ENCODE data around the gene GPR141.
"Not testable (repeated sequence)": the region's sequence is repeated elsewhere in the genome, so short reads cannot be mapped to it uniquely, and the experiment has no call there.

Gene GPR141

DNA sequence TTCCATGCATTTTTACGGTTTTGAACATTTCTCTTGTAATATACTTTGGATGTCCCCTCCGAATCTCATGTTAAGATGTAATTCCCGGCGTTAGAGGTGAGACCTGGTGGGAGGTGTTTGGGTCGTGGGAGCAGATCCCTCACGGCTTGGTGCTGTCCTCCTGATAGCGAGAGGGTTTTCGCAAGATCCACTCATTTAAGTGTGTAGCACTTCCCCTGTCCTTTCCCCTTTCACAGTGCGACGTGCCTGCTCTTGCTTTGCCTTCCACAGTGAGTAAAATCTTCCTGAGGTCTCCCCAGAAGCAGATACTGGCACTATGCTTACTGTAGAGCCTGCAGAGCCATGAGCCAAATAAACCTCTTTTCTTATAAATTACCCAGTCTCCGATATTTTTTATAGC is 6.6 kb downstream of the GPR141 start:
- Histone ChIP-seq H3K9me3 (ENCODE audit: control insufficient read depth, low read length) (no peaks in the 10 kb centered on the region), H3K4me3 (ENCODE audit: low read length) (no peak overlapping the region), H3K9ac (ENCODE audit: low read length) (no peak overlapping the region), H3K27me3 (replicated peaks; ENCODE audit: control insufficient read depth, insufficient read depth, low read length) (no peaks in the 10 kb centered on the region), H3K4me1 (ENCODE audit: control insufficient read depth, insufficient read depth, low read length) (peaks cover 7% of the 10 kb centered on the region), H3K36me3 (ENCODE audit: control insufficient read depth, insufficient read depth, low read length, severe bottlenecking) (no peaks in the 10 kb centered on the region)
- no peak for DNase-seq (ENCODE audit: low read depth)

DNA sequence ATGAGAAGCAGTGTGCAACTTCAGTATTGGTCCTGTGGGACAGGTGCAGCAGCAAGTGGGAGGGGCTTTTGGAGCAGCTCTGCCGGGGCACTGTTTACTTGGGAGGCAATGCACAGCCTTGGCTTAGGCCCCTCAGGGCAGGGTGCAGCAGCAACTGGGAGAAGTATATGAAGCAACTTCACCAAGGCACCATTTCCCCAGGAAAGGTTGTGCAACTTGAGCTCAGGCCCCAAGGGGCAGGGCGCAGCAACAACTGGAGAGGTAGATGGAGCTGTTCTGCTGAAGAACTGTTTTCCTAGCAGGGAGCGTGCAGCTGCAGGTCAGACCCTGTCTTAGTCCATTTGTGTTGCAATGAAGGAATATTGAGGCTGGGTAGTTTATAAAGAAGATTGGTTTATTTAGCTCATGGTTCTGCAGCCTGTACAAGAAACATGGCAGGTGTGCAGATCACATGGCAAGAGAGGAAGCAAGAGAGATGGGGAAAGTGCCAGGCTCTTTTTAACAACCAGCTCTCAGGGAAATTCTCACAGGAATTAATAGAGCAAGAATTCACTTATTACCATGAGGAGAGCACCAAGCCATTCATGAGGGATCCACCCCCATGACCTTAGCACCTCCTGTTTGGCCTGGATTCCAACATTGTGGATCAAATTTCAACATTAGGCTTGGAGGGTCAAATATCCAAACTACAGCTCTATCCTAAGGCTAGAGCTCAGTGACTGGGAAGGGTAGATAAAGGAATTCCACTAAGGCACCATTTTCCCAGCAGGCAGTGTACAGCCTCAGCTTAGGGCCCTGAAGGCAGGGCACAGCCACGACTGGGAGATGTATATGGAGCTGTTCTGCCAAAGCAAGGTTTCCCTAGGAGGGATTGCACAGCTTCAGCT is 10.9 kb downstream of the GPR141 start:
- H3K9ac ChIP-seq (ENCODE audit: low read length): no peak overlapping the region
- H3K36me3 ChIP-seq (ENCODE audit: control insufficient read depth, insufficient read depth, low read length, severe bottlenecking): no peaks in the 10 kb centered on the region
- no peaks in the 10 kb centered on the region for H3K9me3 ChIP-seq (ENCODE audit: control insufficient read depth, low read length)
- H3K4me1 ChIP-seq (ENCODE audit: control insufficient read depth, insufficient read depth, low read length): peaks cover 7% of the 10 kb centered on the region
- no peak for DNase-seq (ENCODE audit: low read depth)
- H3K4me3 ChIP-seq (ENCODE audit: low read length): no peak overlapping the region
- no peaks in the 10 kb centered on the region for H3K27me3 ChIP-seq (replicated peaks; ENCODE audit: control insufficient read depth, insufficient read depth, low read length)

DNA sequence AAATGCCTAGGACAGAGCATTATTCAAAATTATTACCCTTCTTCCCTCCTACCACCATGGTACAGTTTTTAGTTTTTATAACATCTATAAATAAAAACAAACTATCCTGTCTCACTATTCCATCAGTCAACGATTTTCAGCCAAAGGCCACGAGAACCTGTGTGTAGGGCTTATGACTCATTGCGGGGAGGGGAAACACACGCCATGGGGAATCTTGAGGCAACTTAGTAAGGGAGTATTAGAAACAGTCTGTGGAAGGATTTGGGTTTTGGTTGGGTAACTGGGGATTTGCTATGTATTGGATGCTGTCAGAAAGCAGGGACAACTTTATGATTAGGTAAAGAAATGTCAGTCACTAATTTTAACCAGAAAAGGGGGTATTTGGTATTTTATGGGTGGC is 14.7 kb downstream of the GPR141 start:
- Histone ChIP-seq H3K27me3 (replicated peaks; ENCODE audit: control insufficient read depth, insufficient read depth, low read length) (no peaks in the 10 kb centered on the region), H3K36me3 (ENCODE audit: control insufficient read depth, insufficient read depth, low read length, severe bottlenecking) (no peaks in the 10 kb centered on the region), H3K4me1 (ENCODE audit: control insufficient read depth, insufficient read depth, low read length) (peaks cover 7% of the 10 kb centered on the region), H3K9ac (ENCODE audit: low read length) (no peak overlapping the region), H3K9me3 (ENCODE audit: control insufficient read depth, low read length) (no peaks in the 10 kb centered on the region), H3K4me3 (ENCODE audit: low read length) (no peak overlapping the region)
- DNase-seq (ENCODE audit: low read depth): no peak

DNA sequence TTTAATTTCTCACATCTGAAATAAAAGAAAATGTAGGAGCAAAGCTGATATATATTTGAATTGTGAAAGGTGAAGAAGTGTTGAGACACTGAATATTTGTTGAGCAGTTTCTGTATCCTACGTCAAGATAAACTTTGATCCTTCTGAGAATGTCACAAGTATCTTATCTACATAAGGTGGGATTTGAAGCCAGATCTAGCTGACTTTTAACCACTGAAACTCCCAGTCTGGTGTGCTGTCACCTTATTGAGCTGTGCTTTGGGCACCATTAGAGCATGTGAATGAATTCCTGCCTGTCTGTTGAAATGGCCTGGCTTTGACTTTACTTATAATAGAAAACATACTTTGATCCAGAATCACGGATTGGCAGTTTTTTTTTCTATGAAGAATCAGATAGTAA is 15.2 kb downstream of the GPR141 start:
- Histone ChIP-seq H3K27me3 (replicated peaks; ENCODE audit: control insufficient read depth, insufficient read depth, low read length) (no peaks in the 10 kb centered on the region), H3K36me3 (ENCODE audit: control insufficient read depth, insufficient read depth, low read length, severe bottlenecking) (no peaks in the 10 kb centered on the region), H3K9me3 (ENCODE audit: control insufficient read depth, low read length) (no peaks in the 10 kb centered on the region), H3K9ac (ENCODE audit: low read length) (no peak overlapping the region), H3K4me3 (ENCODE audit: low read length) (no peak overlapping the region), H3K4me1 (ENCODE audit: control insufficient read depth, insufficient read depth, low read length) (peaks cover 7% of the 10 kb centered on the region)
- DNase-seq (ENCODE audit: low read depth): no peak

DNA sequence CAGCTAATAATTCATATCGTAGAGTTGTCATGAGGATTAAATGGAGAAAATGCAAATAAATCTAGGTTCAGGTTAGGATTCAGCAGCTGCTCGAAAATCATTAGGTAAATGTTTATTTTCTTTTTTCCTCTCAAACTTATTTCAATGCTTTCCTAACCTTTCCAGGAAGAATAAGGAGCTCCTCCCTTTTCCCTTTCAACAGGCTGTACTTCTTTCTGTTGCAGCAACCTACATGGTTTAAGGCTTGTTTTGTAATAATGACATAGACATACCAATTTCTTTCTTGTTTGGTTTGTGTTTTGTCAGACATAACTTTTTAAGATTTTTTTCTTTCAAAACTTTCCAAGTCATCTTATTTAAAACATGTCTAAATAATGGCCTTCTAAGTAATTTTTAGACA is 18.2 kb downstream of the GPR141 start:
- Histone ChIP-seq H3K9me3 (ENCODE audit: control insufficient read depth, low read length) (no peaks in the 10 kb centered on the region), H3K27me3 (replicated peaks; ENCODE audit: control insufficient read depth, insufficient read depth, low read length) (no peaks in the 10 kb centered on the region), H3K4me3 (ENCODE audit: low read length) (no peak overlapping the region), H3K9ac (ENCODE audit: low read length) (no peak overlapping the region), H3K36me3 (ENCODE audit: control insufficient read depth, insufficient read depth, low read length, severe bottlenecking) (no peaks in the 10 kb centered on the region), H3K4me1 (ENCODE audit: control insufficient read depth, insufficient read depth, low read length) (no peaks in the 10 kb centered on the region)
- no peak for DNase-seq (ENCODE audit: low read depth)

DNA sequence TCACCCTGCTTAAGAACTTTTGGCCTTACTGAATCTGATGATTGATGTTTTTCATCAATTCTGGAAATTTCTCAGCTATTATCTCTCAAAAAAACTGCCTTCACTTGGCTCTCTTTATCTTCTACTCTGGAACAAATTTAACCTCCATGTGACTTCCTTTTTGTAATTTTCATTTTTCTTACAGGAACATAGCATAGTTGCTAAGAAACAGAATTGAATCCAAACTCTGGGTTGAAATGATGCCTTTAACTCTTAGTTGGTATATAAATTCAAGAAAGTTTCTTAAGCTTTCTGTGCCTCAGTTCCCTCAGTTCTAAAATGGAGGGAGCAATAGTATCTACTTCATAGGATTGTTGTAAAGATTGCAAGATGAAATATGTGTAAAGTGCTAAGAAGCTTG is 19.8 kb downstream of the GPR141 start:
- no peak for DNase-seq (ENCODE audit: low read depth)
- H3K27me3 ChIP-seq (replicated peaks; ENCODE audit: control insufficient read depth, insufficient read depth, low read length): no peaks in the 10 kb centered on the region
- H3K4me3 ChIP-seq (ENCODE audit: low read length): no peak overlapping the region
- no peaks in the 10 kb centered on the region for H3K36me3 ChIP-seq (ENCODE audit: control insufficient read depth, insufficient read depth, low read length, severe bottlenecking)
- H3K4me1 ChIP-seq (ENCODE audit: control insufficient read depth, insufficient read depth, low read length): no peaks in the 10 kb centered on the region
- H3K9ac ChIP-seq (ENCODE audit: low read length): no peak overlapping the region
- H3K9me3 ChIP-seq (ENCODE audit: control insufficient read depth, low read length): no peaks in the 10 kb centered on the region

DNA sequence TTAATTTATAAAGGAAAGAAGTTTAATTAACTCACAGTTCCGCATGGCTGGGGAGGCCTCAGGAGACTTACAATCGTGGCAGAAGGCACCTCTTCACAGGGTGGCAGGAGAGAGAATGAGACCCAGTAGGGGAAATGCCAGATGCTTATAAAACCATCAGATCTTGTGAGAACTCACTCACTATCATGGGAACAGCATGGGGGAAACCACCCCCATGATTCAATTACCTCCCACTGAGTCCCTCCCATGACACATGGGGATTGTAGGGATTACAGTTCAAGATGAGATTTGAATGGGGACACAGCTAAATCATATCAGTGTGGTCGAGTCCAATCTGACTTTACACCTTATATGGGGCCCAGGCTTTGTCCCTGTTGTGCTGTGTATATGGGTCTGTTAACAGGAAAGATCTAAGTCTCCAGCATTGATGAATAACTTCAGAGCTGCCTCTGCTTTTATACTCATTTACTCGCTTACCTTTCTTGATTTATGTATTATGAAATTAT is 20.8 kb downstream of the GPR141 start:
- DNase-seq (ENCODE audit: low read depth); H3K27me3 ChIP-seq (replicated peaks; ENCODE audit: control insufficient read depth, insufficient read depth, low read length); H3K4me3 ChIP-seq (ENCODE audit: low read length); H3K36me3 ChIP-seq (ENCODE audit: control insufficient read depth, insufficient read depth, low read length, severe bottlenecking); H3K4me1 ChIP-seq (ENCODE audit: control insufficient read depth, insufficient read depth, low read length); H3K9me3 ChIP-seq (ENCODE audit: control insufficient read depth, low read length); H3K9ac ChIP-seq (ENCODE audit: low read length): not testable (repeated sequence)

DNA sequence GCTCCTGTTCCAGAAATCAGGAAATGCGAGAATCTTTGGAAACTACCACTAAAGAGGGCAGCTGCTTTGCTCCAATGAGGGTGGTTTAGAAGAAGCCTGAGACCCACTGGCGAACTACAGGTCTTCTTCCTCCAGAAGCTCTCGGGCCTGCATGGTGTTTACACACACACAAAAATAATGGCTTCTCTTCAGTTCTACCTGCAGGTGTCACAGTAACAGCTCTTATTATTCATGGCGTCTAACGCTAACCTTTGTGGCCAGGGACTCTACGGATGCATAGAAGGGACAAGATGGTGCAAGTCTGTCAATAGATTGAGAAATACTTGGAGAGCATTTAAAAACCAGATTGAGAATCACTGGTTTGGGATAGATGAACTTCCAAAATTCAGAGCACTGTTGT is 22.4 kb downstream of the GPR141 start:
- no peaks in the 10 kb centered on the region for H3K4me1 ChIP-seq (ENCODE audit: control insufficient read depth, insufficient read depth, low read length)
- H3K4me3 ChIP-seq (ENCODE audit: low read length): no peak overlapping the region
- no peak overlapping the region for H3K9ac ChIP-seq (ENCODE audit: low read length)
- H3K9me3 ChIP-seq (ENCODE audit: control insufficient read depth, low read length): no peaks in the 10 kb centered on the region
- no peaks in the 10 kb centered on the region for H3K36me3 ChIP-seq (ENCODE audit: control insufficient read depth, insufficient read depth, low read length, severe bottlenecking)
- no peak for DNase-seq (ENCODE audit: low read depth)
- H3K27me3 ChIP-seq (replicated peaks; ENCODE audit: control insufficient read depth, insufficient read depth, low read length): no peaks in the 10 kb centered on the region

DNA sequence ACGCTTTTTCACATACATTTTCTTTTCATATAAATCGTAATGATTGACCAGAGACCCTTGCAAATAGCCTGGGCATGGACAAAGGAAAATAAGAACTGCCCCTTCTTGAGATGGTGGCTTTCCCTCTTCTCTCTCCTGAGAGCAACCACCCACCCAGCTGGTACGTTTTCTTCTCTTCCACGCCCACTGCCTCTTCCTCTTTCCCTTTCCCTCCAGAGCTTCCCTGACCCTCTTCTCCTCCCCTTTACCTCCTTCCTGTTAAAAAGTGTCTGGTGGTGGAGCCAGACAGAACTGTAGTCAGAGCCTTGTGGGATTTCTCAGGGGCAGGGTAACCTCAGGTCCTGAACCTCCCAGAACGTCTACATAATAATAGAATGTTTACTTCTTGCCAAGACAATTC is 23.2 kb downstream of the GPR141 start:
- Histone ChIP-seq H3K4me1 (ENCODE audit: control insufficient read depth, insufficient read depth, low read length) (no peaks in the 10 kb centered on the region), H3K9me3 (ENCODE audit: control insufficient read depth, low read length) (no peaks in the 10 kb centered on the region), H3K36me3 (ENCODE audit: control insufficient read depth, insufficient read depth, low read length, severe bottlenecking) (no peaks in the 10 kb centered on the region), H3K27me3 (replicated peaks; ENCODE audit: control insufficient read depth, insufficient read depth, low read length) (no peaks in the 10 kb centered on the region), H3K9ac (ENCODE audit: low read length) (no peak overlapping the region), H3K4me3 (ENCODE audit: low read length) (no peak overlapping the region)
- DNase-seq (ENCODE audit: low read depth): no peak

DNA sequence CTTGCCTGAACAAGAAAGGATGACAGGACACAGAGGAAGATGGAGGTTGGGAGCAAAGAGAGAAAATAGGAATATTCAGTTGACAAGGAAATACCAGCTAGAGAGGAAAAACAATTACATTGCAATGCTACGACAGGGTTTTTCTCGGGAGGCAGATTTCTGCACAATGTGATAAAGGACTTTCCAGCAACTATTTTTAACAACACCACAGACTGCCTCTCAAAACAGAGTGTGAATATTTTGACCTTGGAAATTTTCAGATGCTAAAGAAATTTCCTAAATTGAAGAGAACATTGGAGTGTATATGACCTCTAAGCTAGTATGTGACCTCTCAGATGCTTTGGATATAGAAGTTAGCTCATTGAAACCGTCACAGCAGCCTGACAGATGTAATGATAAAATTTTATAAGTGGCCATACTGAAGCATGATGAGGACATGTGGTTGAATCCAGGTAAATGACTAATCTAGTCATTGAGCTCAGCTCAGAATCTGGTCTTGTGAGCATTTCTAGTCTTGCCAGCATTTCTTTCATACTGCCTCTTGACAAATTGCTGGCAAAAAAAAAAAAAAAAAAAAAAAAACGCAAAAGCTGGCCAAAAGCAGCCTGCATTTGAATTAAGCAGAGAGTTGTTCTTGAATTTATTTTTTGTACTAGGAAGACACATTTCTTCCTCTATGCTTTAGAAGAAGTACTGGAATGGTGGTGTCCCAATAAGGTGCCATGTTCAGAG is 24.4 kb downstream of the GPR141 start:
- no peaks in the 10 kb centered on the region for H3K36me3 ChIP-seq (ENCODE audit: control insufficient read depth, insufficient read depth, low read length, severe bottlenecking)
- no peaks in the 10 kb centered on the region for H3K4me1 ChIP-seq (ENCODE audit: control insufficient read depth, insufficient read depth, low read length)
- no peak for DNase-seq (ENCODE audit: low read depth)
- no peak overlapping the region for H3K4me3 ChIP-seq (ENCODE audit: low read length)
- H3K9ac ChIP-seq (ENCODE audit: low read length): no peak overlapping the region
- no peaks in the 10 kb centered on the region for H3K9me3 ChIP-seq (ENCODE audit: control insufficient read depth, low read length)
- no peaks in the 10 kb centered on the region for H3K27me3 ChIP-seq (replicated peaks; ENCODE audit: control insufficient read depth, insufficient read depth, low read length)

DNA sequence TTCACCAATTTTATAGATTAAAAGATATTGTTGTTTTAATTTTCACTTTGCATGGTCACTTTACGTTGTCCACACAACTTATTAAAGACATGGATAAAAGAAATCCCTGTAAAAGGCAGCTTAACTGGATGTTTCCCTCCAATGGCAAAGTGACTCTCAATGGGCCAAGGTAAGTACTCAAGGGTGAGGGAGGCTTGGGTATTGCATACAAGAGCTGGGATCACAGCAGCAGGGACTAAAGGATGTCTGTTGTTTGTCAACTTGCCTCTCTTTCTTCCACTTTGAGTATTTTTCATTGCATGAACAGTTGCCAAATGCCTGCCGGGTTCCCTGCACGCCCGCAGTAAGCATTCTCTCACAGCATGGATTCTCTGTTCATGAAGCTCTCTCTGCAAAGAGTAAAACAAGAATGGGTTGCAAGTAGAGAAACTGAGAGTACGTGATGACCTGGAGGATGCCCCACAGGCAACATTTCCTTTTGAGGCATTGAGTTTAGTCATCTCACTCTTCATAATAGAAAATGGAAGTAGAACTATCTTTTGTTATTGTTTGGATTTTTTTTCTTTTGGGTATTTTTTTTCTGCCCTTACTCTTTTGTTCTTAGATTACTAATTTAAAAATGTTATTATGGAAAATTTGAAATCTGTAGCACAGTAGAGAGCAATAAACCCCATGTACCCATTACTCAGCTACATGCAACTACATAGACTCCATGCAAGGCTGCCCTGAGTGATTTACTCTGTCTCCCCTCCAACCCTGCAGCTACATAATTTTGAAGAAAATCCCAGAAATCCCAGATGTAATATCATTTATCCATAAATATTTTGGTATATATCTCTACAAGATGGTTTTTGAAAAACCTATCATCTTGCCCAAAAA is 26.3 kb downstream of the GPR141 start:
- no peak for DNase-seq (ENCODE audit: low read depth)
- H3K4me3 ChIP-seq (ENCODE audit: low read length): no peak overlapping the region

More for the DNA sequence above, 26.3 kb downstream of the GPR141 start:
- no peak overlapping the region for H3K9ac ChIP-seq (ENCODE audit: low read length)
- H3K27me3 ChIP-seq (replicated peaks; ENCODE audit: control insufficient read depth, insufficient read depth, low read length): no peaks in the 10 kb centered on the region
- no peaks in the 10 kb centered on the region for H3K36me3 ChIP-seq (ENCODE audit: control insufficient read depth, insufficient read depth, low read length, severe bottlenecking)
- no peaks in the 10 kb centered on the region for H3K9me3 ChIP-seq (ENCODE audit: control insufficient read depth, low read length)
- no peaks in the 10 kb centered on the region for H3K4me1 ChIP-seq (ENCODE audit: control insufficient read depth, insufficient read depth, low read length)

Measured in adipocyte (in vitro differentiated cells).